NCI-H446 treated with DMSO at 0.1 percent for 48 hours (cell line): Measurements from ENCODE around the gene NSFL1C.
A peak's percentile ranks its signal among the peaks of the same experiment; 100 is the strongest.
"Not testable (repeated sequence)": the region's sequence is repeated elsewhere in the genome, so short reads cannot be mapped to it uniquely, and the experiment has no call there.

Source experiments
- DNase-seq: peaks from one replicate; lab custom pipeline; 2025; lab: John Stamatoyannopoulos, UW

The NSFL1C gene

DNA sequence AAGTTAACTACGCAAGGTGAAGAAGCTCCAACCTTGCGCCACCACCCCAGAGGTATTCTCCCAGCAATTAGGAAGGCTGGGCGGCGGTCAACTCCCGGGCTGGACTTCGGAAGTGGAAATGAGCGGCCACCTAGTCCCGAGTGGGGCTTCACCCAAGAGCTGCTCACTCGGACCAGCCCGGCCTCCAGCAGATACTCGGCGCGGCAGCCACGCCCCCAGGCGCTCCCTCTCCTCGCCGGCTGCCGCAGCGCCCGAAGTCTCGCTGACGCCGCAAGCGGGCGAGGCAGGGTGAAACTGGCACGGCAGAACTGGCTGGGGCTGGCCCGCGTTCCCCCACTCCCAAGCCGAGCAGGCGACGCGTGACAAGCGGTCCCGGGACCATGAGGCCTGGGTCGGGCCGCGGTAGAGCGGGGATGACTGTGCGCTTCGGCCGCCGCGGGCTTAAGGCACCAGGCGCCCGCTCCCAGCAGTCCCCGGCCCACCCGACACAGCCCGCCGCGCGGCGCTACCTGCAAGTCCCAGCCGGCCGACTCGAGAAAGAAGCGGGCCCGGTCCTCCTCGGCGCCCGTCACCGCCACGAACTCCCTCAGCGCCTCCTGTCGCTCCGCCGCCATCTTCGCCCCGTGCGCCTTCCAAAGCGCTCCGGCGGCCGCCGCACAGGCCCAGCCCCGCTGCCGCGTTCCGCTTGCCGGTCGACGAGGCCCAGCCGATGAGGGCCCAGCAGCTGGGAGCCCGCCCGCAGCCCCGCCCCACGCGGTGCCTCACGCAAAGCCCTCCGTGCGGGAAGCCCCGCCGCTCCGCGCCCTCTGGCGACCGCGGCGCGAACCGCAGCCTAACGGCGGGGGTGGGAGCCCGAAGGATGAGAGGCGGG is at the start of gene NSFL1C:
Gene NSFL1C (minus strand): TSS at position 639 of the 871 bp plus-strand sequence. CDS start 25 bp downstream, at position 614.
- DNase-seq: peak; percentile 79

DNA sequence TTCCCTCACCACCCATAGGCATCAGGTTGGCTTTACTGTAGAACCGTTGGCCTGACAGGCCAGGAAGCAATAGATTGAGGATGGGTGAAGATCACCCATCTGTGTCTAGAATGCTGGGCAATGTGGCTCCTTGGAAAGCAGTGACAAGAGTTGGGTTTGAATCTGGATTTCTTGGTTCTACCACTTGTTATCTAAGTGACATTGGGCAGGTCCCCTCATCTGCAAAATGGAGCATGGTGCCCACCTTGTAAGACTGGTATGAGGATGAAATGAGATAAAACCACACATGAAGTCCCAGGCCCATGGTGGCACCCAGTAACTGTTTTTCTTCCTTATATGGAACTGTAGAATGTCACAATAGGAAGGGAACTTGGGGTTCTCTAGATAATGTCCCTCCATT is 47.2 kb upstream of the NSFL1C start:
- DNase-seq: no peak

DNA sequence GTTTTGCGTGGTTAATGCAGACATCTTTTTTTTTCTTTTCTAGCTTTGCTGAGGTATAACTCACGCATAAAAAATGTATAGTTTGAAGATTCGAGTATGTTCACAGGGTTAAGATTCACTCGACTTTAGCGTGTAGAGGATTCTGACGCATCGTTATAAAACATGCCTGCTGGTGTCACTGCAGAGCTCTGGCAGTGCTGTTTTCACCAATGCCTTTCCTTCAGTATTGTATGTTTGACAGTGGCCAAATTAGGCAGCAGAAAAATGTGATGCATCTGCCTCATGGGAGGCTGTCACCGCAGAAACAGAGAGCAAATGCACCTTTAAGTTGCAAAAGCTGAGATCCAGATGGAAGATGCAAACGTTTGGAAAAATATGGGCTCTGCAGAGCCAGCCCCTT is 42.6 kb upstream of the NSFL1C start:
- no peak for DNase-seq

DNA sequence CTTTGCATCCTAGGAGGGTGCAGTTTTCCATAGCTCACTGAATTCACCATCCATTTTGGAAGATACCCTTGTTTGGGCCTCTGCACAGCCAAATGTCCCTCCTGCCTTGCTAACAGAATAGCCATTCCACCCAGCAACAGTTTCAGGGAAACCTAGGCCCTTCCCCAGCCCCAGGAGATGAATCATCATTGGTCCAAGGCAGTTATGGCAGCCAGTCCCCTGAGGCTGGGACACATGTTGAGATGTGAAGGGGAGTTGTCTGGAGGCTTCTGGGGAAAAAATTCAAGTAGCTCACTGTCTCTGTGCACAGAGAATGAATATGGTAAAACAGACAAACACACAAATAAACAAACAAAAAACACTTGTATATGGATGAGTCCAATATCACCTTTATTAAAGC is 41.9 kb upstream of the NSFL1C start:
- DNase-seq: no peak

DNA sequence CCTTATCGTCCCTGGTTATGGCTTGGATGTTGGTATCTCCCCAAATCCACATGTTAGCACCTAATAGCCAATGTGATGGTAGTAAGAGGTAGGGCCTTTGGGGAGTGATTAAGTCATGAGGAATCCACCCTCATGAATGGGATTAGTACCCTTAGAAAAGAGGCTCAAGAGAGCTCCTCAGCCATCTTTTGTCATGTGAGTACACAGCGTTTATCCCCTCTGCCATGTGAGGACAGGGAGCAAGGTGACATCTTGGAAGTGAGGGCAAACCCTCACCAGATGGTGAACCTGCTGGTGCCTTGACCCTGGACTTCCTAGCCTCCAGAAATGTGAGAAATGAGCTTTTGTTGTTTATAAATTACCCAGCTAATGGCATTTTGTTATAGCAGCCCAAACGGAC is 40.6 kb upstream of the NSFL1C start:
- DNase-seq: no peak

DNA sequence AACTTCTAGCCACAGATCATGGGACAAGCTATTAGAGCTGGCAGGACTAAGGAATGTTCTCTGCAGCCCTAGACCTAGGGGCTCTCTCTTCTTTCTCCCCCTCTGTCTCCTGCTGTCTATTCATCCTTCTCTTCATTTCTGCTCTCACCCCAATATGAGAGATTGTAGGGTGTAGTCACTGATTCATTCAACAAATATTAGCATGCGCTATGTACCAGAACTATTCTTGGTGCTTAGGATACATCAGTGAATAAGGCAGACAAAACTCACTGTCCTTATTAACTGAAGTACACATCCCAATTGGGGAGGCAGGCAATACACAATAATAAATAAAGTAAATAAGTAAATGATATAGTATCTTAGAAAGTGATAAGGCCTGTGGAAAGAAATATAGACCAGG is 39.2 kb upstream of the NSFL1C start:
- no peak for DNase-seq

DNA sequence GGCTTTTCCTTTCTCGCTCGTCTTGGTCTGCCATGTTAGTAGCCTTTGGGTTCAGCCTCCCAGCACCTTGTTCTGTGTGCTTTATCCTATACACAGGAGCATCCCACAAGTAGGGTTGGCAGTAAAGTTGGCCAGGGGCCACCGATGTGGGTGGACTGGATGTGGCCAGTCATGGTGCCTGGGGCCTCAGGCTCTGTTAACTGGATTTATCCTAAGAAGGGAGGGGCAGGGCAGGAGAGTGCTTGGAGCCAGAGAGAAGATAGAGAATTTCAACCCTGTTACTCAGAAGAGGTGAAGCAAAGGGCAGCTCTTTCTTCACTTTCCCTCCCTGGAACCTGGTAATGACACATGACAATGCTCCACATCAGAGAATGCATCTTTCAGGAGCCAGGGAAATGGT is 38.7 kb upstream of the NSFL1C start:
- no peak for DNase-seq

DNA sequence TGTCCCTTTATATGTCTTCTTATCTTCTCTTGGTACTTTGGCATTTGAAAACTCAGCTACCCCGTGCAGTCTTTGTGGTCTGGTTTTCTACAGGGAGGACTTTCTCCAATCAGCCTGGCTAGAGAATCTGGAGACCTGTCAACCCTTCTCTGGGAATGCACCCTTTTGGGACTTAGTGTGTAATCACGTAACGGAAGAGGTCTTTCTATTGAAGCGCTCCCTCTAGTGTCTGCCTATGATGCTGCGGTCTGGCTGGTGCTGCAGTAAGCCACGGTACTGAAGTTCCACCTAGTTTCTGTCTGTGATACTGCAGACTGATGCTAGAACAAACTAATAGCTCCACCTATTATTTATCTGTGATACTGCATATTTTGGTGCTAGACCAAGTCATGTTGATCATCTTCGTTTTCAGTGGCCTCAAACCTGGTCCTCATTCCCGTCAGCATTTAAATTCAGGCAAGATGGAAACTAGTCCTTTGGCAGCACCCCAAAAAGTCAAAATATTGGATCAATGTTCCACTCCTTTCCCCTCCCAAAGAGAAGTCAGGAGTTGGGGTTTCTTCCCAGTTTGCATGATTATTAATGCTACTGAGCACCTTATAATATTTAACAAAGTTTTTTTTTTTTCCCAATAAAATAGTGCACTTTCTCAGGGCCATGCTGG is 37.0 kb upstream of the NSFL1C start:
- DNase-seq: peak; percentile 70

DNA sequence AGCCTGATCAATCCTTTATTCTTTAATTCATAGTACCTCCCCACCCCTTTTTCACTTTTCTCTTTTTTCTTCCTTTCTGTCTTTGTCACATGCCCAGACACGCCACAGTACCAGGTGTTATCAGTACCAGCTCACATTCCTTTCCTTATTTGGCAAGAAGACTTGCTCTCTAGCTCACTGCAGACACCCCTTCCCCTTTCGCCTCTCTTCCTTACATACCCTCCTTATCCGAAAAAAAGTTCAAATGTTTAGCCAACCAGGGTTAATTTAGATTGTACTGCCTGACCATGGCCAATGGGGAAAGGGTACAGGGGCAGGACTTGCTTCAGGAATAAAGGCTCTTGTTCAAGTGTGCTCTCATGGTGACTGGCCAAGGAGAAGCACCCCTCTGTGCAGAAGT is 33.8 kb upstream of the NSFL1C start:
- DNase-seq: no peak

DNA sequence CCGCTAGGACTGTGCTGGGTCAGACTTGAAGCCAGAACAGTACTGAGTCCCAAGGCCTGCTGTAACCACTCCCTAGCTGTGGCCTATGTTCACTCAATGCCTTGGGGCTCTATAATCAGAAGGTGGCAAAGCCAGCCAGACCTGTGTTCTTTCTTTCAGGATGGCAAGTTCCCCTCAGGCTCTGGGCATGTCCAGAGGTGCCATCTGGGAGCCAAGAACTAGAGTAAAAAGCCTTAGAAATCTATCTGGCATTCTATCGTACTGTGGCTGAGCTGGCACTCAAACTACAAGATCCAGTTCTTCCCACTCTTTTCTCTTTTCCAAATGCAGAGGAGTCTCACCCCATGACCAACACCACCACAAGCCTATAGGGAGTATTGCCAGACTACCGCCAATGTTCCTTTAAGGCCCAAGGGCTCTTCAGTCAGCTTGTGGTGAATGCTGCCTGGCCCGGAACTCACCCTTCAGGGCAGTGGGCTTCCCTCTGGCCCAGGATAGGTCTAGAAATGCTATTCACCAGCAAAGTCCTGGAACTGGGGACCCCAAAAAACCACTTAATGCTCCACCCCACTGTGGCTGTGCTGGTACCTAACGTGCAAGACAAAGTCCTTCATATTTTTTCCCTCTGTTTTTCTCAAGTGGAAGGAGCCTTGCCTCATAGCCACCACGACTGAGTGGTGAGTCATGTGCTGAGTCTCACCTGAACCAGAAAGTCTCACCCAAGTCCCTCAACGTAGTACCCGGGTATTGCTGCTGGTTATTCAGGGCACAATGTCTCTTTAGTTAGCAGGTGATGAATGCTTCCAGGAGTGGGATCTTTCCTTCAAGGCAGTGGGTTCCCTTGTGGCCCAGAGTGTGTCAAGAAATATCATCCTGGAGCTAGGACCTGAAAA is 33.1 kb upstream of the NSFL1C start:
- no peak for DNase-seq

DNA sequence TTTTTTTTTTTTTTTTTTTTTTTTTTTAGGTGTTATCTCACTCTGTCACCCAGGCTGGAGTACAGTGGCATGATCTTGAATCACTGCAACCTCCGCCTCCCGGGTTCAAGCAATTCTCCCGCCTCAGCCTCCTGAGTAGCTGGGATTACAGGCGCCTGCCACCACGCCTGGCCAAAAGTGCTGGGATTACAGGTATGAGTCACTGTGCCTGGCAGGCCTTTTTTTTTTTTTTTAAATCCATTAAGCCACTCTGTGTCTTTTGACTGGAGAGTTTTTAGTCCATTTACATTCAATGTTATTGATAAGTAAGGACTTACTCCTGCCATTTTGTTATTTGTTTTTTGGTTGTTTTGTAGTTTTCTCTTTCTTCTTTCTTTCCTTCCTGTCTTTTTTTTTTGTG is 30.7 kb upstream of the NSFL1C start:
- not testable (repeated sequence) for DNase-seq

DNA sequence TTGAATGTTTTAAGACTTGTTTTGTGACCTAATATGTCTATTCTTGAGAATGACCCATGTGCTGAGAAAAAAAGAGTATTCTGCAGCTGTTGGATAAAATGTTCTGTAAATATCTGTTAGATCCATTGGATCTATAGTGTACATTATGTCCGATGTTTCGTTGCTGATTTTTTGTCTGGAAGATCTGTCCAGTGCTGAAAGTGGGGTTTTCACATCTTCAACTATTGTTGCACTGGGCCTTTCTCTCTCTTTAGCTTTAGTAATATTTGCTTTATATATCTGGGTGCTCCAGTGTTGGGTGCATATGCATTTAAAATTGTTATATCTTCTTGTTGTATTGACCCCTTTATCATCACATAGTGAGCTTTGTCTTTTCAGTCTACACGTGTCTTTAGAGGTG is 30.3 kb upstream of the NSFL1C start:
- DNase-seq: no peak

DNA sequence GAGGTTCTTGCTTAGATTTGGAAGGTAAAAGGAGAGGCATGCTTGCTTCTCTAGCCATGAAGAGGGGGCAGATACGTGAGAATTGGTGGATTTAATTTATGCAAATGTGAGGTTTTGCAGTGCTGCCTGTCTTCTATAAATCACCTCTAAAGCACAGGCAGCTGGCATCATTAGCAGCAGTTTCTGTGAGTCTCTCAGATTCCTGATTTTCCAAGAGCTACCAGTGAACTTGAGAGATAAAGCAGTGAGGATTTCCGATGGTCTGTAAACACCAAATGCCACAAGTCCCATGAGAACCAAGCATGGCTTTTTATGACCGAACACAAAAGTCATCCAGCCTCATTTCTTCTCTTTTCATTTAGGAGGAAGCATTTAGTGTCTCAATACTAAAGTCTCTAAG is 27.8 kb upstream of the NSFL1C start:
- no peak for DNase-seq

DNA sequence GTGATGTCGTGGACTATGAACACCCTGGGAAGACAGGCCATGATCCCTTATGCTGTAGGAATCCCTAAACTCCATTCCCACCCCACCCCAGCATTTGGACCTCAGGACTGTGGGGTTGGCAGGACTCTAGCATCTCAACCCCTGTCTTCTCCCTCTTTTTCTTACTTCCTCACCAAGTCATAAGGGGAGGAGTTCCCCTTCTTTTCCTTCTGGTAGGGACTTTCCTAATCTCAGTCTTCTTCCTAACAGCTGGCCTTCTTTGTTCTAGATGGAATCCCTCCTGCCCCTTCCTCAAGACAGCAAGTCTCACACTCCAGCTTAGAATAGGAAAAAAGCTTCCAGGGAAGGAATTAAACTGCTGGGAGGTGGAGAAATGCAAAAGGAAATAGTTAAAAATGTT is 26.9 kb upstream of the NSFL1C start:
- no peak for DNase-seq

DNA sequence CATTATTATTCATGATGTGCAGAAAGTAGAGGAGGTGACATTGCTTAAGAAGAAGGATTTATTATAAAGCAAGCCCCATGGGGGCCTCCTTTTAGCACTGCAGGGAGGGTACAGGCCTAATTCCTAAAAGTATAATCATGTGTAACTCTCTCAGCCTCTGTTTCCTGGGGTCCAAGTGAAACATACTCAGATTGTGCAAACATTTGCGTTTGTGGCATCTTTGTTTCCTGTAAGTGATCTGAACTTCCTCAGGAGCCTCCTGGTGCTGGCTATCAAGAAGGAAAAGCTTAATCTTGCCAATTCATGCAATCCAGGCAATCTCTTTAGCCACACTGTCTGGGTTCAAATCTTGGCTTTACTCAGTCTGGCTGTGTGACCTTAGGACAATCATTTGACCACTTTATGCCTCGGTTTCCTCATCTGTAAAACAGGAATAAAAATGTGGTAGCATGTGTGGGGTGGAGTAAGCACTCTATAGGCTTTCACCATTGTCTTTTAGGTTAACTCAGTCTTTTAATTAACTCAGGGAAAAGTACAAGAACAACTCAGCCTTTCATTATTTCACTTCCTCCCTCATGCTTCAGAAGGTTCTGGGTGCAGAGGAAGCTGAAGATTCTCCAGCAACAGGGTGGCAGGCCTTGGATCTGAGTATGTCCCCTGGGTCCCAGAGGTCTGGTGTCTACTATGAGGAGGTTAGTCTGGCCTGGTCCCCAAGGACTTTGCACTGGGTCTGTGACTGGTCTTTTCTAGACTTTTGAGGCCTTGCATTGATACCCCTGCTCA is 25.4 kb upstream of the NSFL1C start:
- DNase-seq: no peak

DNA sequence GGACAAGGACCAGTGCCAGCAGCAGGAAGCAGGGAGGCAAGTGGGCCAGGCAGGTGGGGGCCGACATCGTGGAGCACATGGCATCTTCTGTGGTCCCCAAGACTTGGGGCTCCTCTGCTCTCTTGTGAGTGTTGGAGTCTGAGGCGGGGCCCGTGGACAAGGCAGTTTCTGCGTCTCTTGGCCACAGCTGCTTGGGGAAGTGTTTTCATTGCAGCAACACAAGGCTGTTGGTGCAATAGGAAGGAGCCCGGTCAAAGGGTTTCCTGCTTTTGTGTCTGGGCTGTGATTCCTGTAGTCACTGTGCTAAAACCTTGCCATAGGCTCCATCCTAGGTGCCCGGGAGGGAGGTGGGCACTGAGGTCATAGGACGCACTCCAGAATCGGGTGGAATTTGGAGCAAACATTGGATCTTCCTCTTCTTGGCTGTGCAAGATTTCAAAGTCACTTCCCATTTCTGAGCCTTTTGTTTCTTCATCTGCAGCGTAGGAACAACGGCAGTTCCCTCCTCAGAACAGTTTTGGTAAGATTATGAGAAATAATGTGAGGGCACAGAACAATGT is 24.7 kb upstream of the NSFL1C start, which contains the start of gene SIRPB2:
Gene SIRPB2 (minus strand): TSS at position 140 of the 560 bp plus-strand sequence. CDS start 61 bp downstream, at position 79.
- DNase-seq: no peak

DNA sequence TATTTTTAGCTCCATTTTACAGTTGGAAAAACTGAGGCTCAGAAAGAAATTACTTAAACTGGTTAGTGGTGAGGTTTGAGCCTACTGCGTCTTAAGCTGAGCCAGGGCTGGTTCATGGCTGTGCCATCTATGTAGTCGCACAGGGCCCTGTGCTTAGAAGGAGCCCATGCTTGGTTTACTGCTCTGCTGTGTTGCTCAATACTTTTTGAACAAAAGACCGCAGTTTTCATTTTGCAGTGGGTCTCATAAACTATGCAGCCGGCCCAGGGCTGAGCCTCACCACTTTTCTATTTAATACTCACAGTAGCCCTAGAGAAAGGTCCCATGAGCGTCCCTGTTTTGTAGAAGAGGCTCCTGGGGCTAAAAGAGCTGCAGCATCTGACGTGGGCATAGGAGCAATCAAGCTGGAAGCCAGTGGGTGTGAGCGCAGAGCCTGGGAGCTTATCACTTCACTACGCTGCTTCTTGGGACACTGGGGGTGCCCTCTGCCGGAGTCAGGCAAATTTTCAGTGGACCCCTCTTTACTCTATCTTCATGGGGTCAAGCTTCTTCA is 24.1 kb upstream of the NSFL1C start:
- no peak for DNase-seq

DNA sequence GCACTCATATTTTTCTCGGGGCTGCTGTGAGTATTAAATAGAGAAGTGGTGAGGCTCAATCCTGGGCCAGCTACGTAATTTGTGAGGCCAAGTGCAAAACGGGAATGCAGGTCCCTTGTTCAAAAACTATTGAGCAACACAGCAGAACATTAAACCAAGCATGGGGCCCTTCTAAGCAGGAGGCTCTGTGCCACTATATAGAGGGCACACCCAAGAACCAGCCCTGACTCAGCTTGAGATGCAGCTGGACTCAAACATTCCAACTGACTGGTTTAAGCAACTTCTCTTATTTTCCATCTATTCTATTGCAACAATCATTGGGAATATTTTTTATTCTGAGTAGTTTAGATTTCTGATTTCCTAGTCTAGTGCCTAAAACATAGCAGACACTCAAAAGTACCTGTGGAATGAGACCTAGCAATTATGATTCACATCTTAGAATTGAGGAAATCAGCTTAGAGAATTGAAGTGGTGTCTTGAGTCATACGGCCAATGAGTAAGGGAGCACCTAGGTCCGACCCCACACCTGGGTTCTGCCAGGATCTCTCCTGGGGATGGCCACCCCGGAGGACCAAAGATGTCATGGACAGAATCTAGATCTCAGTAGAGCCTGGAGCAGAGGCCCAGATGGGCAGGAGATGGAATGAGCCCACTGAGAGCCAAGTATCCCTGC is 23.3 kb upstream of the NSFL1C start:
- no peak for DNase-seq

DNA sequence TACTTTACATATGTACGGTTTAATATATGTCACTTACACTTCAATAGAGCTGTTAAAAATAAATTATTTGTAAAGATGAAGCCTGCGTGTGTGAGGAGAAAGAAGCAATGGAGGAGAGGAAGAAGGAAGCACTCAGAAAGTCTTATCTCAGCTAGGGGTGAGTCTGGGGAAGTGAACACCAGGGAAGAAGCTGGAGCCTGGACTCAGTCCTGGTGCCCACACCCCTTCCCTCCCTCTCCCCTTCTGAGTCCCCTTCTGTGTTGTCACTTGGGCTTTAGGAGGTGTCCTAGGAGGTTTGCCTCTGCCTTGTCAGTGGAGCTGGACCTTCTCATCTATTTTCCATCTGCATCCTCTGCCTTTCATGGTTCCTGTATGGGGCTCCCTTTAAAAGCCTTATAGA is 22.7 kb upstream of the NSFL1C start:
- no peak for DNase-seq

DNA sequence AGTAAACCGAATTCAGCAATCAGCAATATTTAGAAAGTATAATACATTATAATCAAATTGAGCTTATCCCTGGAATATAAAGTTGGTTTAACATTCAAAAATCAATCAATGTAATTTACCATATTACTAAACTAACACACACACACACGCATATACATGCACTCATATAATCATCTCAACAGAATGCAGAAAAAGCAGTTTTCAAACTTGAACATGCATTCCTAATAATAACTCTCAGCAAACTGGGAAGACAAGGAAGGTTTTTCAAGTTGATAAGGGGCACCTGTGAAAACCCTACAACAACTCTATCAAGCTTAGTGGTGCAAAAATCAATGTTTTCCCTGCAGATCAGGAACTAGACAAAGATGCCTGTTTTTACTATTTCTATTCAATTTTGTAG is 19.9 kb upstream of the NSFL1C start:
- no peak for DNase-seq
